NCI-H1092 treated with DMSO at 0.1 percent for 48 hours (cell line): ENCODE measurements around the gene GLS2.
"Not testable (repeated sequence)": the region's sequence is repeated elsewhere in the genome, so short reads cannot be mapped to it uniquely, and the experiment has no call there.

Source experiments
- DNase-seq: peaks from one replicate; lab custom pipeline; 2025; lab: John Stamatoyannopoulos, UW

The GLS2 gene

GRCh38 chr12:56490360-56490759, 2.4 kb upstream of the GLS2 start:
- no peak for DNase-seq

GRCh38 chr12:56487448-56488040, 417 bp downstream of the GLS2 start:
- DNase-seq, result peak; percentile 30

GRCh38 chr12:56486694-56487093, 1.3 kb downstream of the GLS2 start:
- DNase-seq, result no peak

GRCh38 chr12:56484566-56484965, 3.4 kb downstream of the GLS2 start:
- DNase-seq, result no peak

- DNase-seq, result no peak
These were observed 8.3 kb downstream of the GLS2 start for GRCh38 chr12:56479625-56480024.

GRCh38 chr12:56477521-56478225, 10.3 kb downstream of the GLS2 start:
- no peak for DNase-seq

- no peak for DNase-seq
These were observed 11.0 kb downstream of the GLS2 start for GRCh38 chr12:56476972-56477432.

GRCh38 chr12:56476143-56476542, 11.8 kb downstream of the GLS2 start:
- no peak for DNase-seq

- no peak for DNase-seq
These were observed 13.6 kb downstream of the GLS2 start for GRCh38 chr12:56474389-56474788.

GRCh38 chr12:56469007-56469930, 18.7 kb downstream of the GLS2 start:
- no peak for DNase-seq

GRCh38 chr12:56468216-56469006, 19.6 kb downstream of the GLS2 start, which contains the start of gene SPRYD4:
Gene SPRYD4, plus strand, starts transcription at chr12:56468578. Its CDS starts 14 bp downstream, at chr12:56468592.
- DNase-seq, result peak; percentile 87

- no peak for DNase-seq
These were observed 25.4 kb downstream of the GLS2 start for GRCh38 chr12:56462565-56462964.

- DNase-seq, result no peak
These were observed 26.5 kb downstream of the GLS2 start for GRCh38 chr12:56461235-56462159.

- DNase-seq, result no peak
These were observed 30.1 kb downstream of the GLS2 start for GRCh38 chr12:56457817-56458216.

GRCh38 chr12:56454557-56454956, 33.4 kb downstream of the GLS2 start, which contains the start of gene MIP:
Gene MIP, minus strand, starts transcription at chr12:56454657. Its CDS starts 44 bp downstream, at chr12:56454613.
- DNase-seq, result no peak

GRCh38 chr12:56451147-56451546, 36.8 kb downstream of the GLS2 start:
- no peak for DNase-seq

- DNase-seq, result peak; percentile 36
These were observed 37.7 kb downstream of the GLS2 start for GRCh38 chr12:56450241-56450640.

GRCh38 chr12:56449622-56449984, 38.4 kb downstream of the GLS2 start:
- no peak for DNase-seq

- peak; percentile 89 for DNase-seq
These were observed 38.9 kb downstream of the GLS2 start, which contains the start of gene TIMELESS for GRCh38 chr12:56448860-56449621. Gene TIMELESS, minus strand, starts transcription at chr12:56449426. Its CDS starts 15,256 bp downstream, at chr12:56434170.

- not testable (repeated sequence) for DNase-seq
These were observed 44.8 kb downstream of the GLS2 start for GRCh38 chr12:56443208-56443607.
